DND-41 (cell line): Measurements from ENCODE around the gene BBS9.

Experiments used
- ATAC-seq: fragments of 200-7000 bp; cut with Tn5 transposase; 3 replicates; pipeline ENCODE4 v1.9.1; 2021; ENCODE audit warnings: low read depth; ENCODE audit not compliant: insufficient read depth
- DNase-seq: peaks from one replicate; pipeline ENCODE4 v3.0.0-alpha.2; 2020
- H2AFZ ChIP-seq: 2 replicates; pipeline ENCODE4 v1.6.0; 2012; ENCODE audit warnings: low read depth, low read length
- H3K27ac ChIP-seq: 2 replicates; pipeline ENCODE4 v1.5.1; 2012; ENCODE audit warnings: low read length, inconsistent platforms
- H3K27me3 ChIP-seq: fragments of 200-600 bp; sonication (generic); 2 replicates; pipeline ENCODE4 v1.6.0; 2012; ENCODE audit warnings: low read length, mild to moderate bottlenecking, inconsistent platforms; ENCODE audit not compliant: insufficient read depth, poor library complexity
- H3K36me3 ChIP-seq: 2 replicates; pipeline ENCODE4 v1.5.1; 2012; ENCODE audit warnings: low read length, inconsistent platforms; ENCODE audit not compliant: insufficient read depth
- H3K4me1 ChIP-seq: 2 replicates; pipeline ENCODE4 v1.5.1; 2012; ENCODE audit warnings: mild to moderate bottlenecking, low read length; ENCODE audit not compliant: insufficient read depth
- H3K4me2 ChIP-seq: 2 replicates; pipeline ENCODE4 v1.6.0; 2012; ENCODE audit warnings: mild to moderate bottlenecking, moderate library complexity, low read length, inconsistent platforms; ENCODE audit not compliant: insufficient read depth
- H3K4me3 ChIP-seq, 2 experiments: fragments of 200-600 bp in 1 of 2; shearing (Covaris generic) in 1 of 2; 2 replicates each; pipeline ENCODE4 v1.5.1; 2012 to 2016; ENCODE audit warnings: inconsistent platforms in 2 of 2, low read length in 2 of 2, mild to moderate bottlenecking in 2 of 2, low read depth in 1 of 2, moderate library complexity in 1 of 2
- H3K79me2 ChIP-seq: 2 replicates; pipeline ENCODE4 v1.6.0; 2012; ENCODE audit warnings: low read length, inconsistent platforms; ENCODE audit not compliant: insufficient read depth
- H3K9ac ChIP-seq: 2 replicates; pipeline ENCODE4 v1.6.0; 2012; ENCODE audit warnings: low read depth, mild to moderate bottlenecking, inconsistent platforms, low read length, moderate library complexity
- H3K9me3 ChIP-seq: 2 replicates; pipeline ENCODE4 v1.5.1; 2012; ENCODE audit warnings: low read length, moderate library complexity, mild to moderate bottlenecking, inconsistent platforms; ENCODE audit not compliant: insufficient read depth, severe bottlenecking
- H4K20me1 ChIP-seq: 2 replicates; pipeline ENCODE4 v1.6.0; 2012; ENCODE audit warnings: low read length; ENCODE audit not compliant: insufficient read depth
- EZH2 ChIP-seq: IDR thresholded peaks from 3 replicates; pipeline ENCODE4 v1.6.1; 2012; ENCODE audit warnings: borderline replicate concordance, low read depth, mild to moderate bottlenecking, moderate library complexity, low read length, inconsistent platforms; ENCODE audit not compliant: severe bottlenecking
- TF ChIP-seq, protein P1 (sequence below): IDR thresholded peaks from 2 replicates; pipeline ENCODE4 v1.5.1; 2012; ENCODE audit warnings: borderline replicate concordance, low read length, moderate library complexity, mild to moderate bottlenecking; ENCODE audit not compliant: poor library complexity, severe bottlenecking; ENCODE audit errors: extremely low read depth

BBS9 gene

DNA sequence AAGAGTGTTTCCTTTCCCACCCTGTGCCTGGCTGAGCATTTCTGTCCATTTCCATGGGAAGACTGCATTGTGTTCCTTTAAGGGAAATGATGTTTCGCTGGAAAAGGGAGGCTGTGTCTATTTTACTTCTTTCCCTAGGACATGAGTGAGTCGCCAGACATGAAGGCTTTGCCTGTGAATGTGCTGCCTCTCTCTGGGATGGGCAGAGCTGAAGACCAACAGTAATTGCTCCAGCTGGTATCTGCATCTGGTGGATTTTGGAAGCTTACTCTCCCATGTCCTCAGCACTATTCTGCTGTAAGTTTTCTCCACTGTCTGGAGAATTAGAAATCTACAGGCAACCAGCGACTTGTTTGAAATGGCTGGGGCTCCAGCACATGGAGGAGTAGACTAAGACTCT lies 511.4 kb downstream of the BBS9 start:
- ATAC-seq (no peak), DNase-seq (no peak)
- H3K36me3 ChIP-seq: no peaks in the 10 kb centered on the region
- H3K79me2 ChIP-seq: no peaks in the 10 kb centered on the region
- no peaks in the 10 kb centered on the region for H3K4me1 ChIP-seq
- no peak overlapping the region for H3K9ac ChIP-seq
- TF ChIP-seq EZH2: no peak
- TF ChIP-seq, protein P1, sequence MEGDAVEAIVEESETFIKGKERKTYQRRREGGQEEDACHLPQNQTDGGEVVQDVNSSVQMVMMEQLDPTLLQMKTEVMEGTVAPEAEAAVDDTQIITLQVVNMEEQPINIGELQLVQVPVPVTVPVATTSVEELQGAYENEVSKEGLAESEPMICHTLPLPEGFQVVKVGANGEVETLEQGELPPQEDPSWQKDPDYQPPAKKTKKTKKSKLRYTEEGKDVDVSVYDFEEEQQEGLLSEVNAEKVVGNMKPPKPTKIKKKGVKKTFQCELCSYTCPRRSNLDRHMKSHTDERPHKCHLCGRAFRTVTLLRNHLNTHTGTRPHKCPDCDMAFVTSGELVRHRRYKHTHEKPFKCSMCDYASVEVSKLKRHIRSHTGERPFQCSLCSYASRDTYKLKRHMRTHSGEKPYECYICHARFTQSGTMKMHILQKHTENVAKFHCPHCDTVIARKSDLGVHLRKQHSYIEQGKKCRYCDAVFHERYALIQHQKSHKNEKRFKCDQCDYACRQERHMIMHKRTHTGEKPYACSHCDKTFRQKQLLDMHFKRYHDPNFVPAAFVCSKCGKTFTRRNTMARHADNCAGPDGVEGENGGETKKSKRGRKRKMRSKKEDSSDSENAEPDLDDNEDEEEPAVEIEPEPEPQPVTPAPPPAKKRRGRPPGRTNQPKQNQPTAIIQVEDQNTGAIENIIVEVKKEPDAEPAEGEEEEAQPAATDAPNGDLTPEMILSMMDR: no peak
- no peaks in the 10 kb centered on the region for H3K9me3 ChIP-seq
- no peak overlapping the region for H2AFZ ChIP-seq
- no peaks in the 10 kb centered on the region for H3K27me3 ChIP-seq
- H3K4me3 ChIP-seq: no peak overlapping the region
- no peak overlapping the region for H3K27ac ChIP-seq
- H4K20me1 ChIP-seq: no peaks in the 10 kb centered on the region
- H3K4me2 ChIP-seq: no peak overlapping the region

DNA sequence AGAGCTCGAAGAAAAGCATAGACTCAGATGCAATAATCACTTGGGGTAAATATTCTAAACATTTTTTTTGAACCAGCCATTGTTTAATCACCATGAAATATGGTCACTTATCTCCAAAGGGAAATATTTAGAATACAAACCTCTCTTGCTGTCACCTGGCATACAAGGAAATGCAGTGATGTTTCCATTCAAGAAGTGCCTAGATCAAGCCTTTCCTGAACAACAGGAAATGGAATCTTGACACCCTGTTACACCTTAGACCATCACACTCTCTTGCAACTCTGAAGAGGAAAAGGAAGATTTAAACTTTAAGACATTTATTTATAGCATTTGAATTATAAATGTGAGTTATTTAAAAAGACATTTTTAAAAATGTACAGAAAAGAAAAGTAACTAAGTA lies 512.9 kb downstream of the BBS9 start:
- DNase-seq: no peak
- no peaks in the 10 kb centered on the region for H3K36me3 ChIP-seq
- H3K4me2 ChIP-seq: no peak overlapping the region
- H3K4me1 ChIP-seq: no peaks in the 10 kb centered on the region
- TF ChIP-seq EZH2: no peak
- TF ChIP-seq, protein P1: no peak
- no peak overlapping the region for H3K4me3 ChIP-seq
- no peaks in the 10 kb centered on the region for H3K9me3 ChIP-seq
- H3K27ac ChIP-seq: no peak overlapping the region
- no peaks in the 10 kb centered on the region for H3K27me3 ChIP-seq
- no peaks in the 10 kb centered on the region for H4K20me1 ChIP-seq
- no peak for ATAC-seq
- no peaks in the 10 kb centered on the region for H3K79me2 ChIP-seq
- H3K9ac ChIP-seq: no peak overlapping the region
- H2AFZ ChIP-seq: no peak overlapping the region

- Histone ChIP-seq H3K9me3 (no peaks in the 10 kb centered on the region), H4K20me1 (no peaks in the 10 kb centered on the region), H3K27ac (no peak overlapping the region), H3K36me3 (no peaks in the 10 kb centered on the region), H3K4me2 (no peak overlapping the region), H3K9ac (no peak overlapping the region), H3K79me2 (no peaks in the 10 kb centered on the region), H3K4me3 (no peak overlapping the region), H2AFZ (no peak overlapping the region), H3K27me3 (no peaks in the 10 kb centered on the region), H3K4me1 (no peaks in the 10 kb centered on the region)
- TF ChIP-seq, protein P1: no peak
- TF ChIP-seq EZH2: no peak
- ATAC-seq (no peak), DNase-seq (no peak)
Observed at GRCh38 chr7:33643530-33643929, 514.2 kb downstream of the BBS9 start.

GRCh38 chr7:33644489-33644888 lies 515.1 kb downstream of the BBS9 start:
- Histone ChIP-seq H3K4me3 (no peak overlapping the region), H3K79me2 (no peaks in the 10 kb centered on the region), H4K20me1 (no peaks in the 10 kb centered on the region), H2AFZ (no peak overlapping the region), H3K4me2 (no peak overlapping the region), H3K27me3 (no peaks in the 10 kb centered on the region), H3K4me1 (no peaks in the 10 kb centered on the region), H3K36me3 (no peaks in the 10 kb centered on the region), H3K9ac (no peak overlapping the region), H3K27ac (no peak overlapping the region), H3K9me3 (no peaks in the 10 kb centered on the region)
- no peak for TF ChIP-seq EZH2
- TF ChIP-seq, protein P1: no peak
- no peak for DNase-seq
- no peak for ATAC-seq
